ENCODE data around the gene FARP1.

Gene FARP1

DNA sequence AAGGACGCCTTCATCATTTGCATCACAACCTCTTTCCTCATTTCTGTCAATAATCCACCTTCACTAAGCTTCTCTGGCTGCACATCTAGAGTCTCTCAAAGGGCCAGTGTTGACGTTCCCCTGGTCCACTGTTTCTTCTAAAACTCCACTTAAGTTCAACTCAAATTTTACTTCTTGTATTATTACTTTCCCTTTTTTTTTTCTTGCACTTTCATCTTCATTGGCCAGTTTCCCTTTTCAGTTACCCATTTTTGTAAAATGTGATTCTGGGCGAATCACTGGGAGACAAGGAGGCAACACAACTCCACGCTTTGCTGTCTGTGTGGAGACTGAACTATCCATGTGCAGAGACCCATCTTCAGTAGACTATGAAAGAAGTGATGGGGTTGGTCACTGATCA lies 162.8 kb downstream of the FARP1 start:
- TF ChIP-seq, protein P1, sequence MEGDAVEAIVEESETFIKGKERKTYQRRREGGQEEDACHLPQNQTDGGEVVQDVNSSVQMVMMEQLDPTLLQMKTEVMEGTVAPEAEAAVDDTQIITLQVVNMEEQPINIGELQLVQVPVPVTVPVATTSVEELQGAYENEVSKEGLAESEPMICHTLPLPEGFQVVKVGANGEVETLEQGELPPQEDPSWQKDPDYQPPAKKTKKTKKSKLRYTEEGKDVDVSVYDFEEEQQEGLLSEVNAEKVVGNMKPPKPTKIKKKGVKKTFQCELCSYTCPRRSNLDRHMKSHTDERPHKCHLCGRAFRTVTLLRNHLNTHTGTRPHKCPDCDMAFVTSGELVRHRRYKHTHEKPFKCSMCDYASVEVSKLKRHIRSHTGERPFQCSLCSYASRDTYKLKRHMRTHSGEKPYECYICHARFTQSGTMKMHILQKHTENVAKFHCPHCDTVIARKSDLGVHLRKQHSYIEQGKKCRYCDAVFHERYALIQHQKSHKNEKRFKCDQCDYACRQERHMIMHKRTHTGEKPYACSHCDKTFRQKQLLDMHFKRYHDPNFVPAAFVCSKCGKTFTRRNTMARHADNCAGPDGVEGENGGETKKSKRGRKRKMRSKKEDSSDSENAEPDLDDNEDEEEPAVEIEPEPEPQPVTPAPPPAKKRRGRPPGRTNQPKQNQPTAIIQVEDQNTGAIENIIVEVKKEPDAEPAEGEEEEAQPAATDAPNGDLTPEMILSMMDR (conservative IDR thresholded peaks at IDR 0.05; ENCODE audit: low read depth, low read length) = no peak
- no peak for DNase-seq (ENCODE audit: low read depth)
- H3K4me3 ChIP-seq (ENCODE audit: low read length) = no peak overlapping the region

- TF ChIP-seq, protein P1 (conservative IDR thresholded peaks at IDR 0.05; ENCODE audit: low read depth, low read length) = no peak
- no peak for DNase-seq (ENCODE audit: low read depth)
- no peak overlapping the region for H3K4me3 ChIP-seq (ENCODE audit: low read length)
Measured at GRCh38 chr13:98307463-98308085, 164.7 kb downstream of the FARP1 start.

DNA sequence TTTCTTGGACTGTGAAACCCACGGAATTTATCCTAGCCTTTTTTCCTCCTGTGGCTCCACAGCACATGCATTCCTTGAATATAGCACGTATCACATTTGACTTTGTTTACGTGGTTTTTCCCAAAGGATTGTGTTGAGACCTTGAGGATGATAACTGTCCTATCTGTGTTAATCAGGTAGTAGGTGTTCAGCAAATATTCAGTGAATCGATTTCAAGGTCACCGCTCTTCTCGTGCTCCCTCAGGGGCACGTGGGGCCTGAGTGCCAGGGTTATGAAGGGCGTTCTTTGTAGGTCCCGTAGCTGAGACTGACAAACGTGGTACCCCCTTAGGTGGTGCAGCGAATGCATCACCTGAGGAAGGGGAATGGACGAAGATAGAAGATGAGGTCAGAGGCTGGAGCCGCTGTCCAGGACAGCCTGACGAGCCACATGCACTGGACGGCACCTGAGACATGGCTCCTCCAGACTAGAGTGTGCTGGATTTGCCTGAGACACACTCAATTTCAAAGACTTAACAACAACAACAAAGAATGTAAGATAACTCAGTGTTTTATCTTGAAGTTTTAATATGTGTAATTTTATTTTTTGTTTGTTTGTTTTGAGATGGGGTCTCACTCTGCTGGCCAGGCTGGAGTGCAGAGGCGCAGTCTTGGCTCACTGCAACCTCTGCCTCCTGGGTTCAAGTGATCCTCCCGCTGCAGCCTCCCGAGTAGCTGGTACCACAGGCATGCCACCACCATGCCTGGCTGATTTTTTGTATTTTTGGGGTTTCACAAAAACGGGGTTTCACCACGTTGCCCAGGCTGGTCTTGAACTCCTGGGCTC lies 165.4 kb downstream of the FARP1 start:
- TF ChIP-seq, protein P1 (conservative IDR thresholded peaks at IDR 0.05; ENCODE audit: low read depth, low read length) = no peak
- H3K4me3 ChIP-seq (ENCODE audit: low read length) = no peak overlapping the region
- no peak for DNase-seq (ENCODE audit: low read depth)

DNA sequence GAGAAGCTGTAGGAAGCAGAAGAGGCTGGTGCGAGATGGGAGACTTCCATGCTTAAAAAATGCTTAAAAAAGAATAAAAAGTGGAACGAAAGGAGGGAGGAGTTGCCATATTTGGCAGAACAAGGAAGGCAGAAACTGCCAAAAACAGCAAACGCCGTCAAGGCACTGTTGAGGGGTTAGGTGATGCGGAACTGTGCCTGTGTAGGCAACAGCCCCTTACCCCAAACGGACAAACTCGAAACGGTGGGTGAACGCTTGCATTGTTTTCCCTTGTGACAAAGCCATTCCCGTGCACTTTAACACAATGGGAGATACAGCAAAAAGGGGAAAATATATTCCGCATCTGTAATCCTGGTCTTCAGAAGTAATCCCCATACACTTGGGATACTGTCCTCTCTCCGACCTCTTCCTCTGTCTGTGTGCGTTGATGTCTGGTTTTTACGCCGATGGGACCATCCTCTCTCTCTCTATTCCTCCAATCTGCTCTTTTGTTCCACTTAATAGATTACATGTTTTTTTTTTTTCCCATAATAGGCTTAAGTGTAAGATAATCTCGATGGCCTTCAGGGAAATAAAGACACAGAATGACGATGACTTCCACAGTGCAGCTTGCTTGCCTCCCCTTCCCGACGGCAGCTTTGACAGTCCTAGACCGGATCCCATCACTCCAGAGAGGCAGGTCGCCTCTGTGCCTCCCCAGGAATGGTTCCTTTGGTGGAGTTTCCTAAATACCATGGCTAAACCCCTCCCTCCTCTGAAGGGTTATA lies 166.9 kb downstream of the FARP1 start:
- DNase-seq (ENCODE audit: low read depth) = no peak
- no peak overlapping the region for H3K4me3 ChIP-seq (ENCODE audit: low read length)
- TF ChIP-seq, protein P1 (conservative IDR thresholded peaks at IDR 0.05; ENCODE audit: low read depth, low read length) = no peak

GRCh38 chr13:98310485-98311199 lies 167.7 kb downstream of the FARP1 start:
- DNase-seq (ENCODE audit: low read depth) = no peak
- TF ChIP-seq, protein P1 (conservative IDR thresholded peaks at IDR 0.05; ENCODE audit: low read depth, low read length) = no peak
- no peak overlapping the region for H3K4me3 ChIP-seq (ENCODE audit: low read length)

GRCh38 chr13:98311200-98311548 lies 168.3 kb downstream of the FARP1 start:
- no peak overlapping the region for H3K4me3 ChIP-seq (ENCODE audit: low read length)
- TF ChIP-seq, protein P1 (conservative IDR thresholded peaks at IDR 0.05; ENCODE audit: low read depth, low read length) = no peak
- DNase-seq (ENCODE audit: low read depth) = no peak

All from retinal pigment epithelial cell (primary cell).